ENCODE measurements around the gene MYCBPAP.
"Not testable (repeated sequence)": the region's sequence is repeated elsewhere in the genome, so short reads cannot be mapped to it uniquely, and the experiment has no call there.

Gene MYCBPAP

DNA sequence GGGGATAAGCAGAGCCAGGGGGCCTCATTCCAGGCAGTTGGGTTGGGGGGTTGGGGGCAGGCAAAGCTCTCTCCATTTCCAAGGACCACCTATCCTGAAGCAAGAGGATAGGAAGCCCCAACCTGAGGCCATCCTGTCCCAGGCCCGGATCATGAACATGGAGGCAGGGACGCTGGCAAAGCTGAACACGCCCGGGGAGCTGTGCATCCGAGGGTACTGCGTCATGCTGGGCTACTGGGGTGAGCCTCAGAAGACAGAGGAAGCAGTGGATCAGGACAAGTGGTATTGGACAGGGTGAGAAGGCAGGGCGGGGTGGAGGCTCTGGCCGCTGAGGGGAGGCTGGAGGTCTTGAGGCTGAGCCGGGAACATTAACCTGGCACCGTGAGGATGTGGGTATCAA is 36.0 kb upstream of the MYCBPAP start:
- no peak for DNase-seq

- not testable (repeated sequence) for DNase-seq
Observed at GRCh38 chr17:50472761-50473161, 35.5 kb upstream of the MYCBPAP start.

DNA sequence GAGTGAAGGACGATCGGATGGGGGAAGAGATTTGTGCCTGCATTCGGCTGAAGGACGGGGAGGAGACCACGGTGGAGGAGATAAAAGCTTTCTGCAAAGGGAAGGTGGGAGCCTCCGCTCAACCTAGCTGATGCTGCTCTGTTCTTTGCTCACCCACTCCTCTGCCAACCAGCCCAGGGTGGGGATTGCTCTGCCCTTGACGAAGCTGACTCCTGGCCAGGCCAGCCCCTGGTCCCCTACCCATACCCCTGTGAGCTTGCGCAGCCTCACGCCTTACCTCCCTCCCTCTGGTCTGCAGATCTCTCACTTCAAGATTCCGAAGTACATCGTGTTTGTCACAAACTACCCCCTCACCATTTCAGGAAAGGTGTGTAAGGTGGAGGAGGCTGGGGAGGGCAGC is 34.3 kb upstream of the MYCBPAP start:
- DNase-seq, result no peak

DNA sequence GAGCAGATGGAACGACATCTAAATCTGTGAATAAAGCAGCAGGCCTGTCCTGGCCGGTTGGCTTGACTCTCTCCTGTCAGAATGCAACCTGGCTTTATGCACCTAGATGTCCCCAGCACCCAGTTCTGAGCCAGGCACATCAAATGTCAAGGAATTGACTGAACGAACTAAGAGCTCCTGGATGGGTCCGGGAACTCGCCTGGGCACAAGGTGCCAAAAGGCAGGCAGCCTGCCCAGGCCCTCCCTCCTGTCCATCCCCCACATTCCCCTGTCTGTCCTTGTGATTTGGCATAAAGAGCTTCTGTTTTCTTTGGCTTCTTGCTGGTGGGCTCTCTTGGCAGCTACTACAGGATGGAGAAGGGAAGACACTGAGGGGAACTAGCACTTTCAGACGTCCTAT is 33.7 kb upstream of the MYCBPAP start:
- no peak for DNase-seq

GRCh38 chr17:50475362-50475761 is 32.9 kb upstream of the MYCBPAP start:
- no peak for DNase-seq

DNA sequence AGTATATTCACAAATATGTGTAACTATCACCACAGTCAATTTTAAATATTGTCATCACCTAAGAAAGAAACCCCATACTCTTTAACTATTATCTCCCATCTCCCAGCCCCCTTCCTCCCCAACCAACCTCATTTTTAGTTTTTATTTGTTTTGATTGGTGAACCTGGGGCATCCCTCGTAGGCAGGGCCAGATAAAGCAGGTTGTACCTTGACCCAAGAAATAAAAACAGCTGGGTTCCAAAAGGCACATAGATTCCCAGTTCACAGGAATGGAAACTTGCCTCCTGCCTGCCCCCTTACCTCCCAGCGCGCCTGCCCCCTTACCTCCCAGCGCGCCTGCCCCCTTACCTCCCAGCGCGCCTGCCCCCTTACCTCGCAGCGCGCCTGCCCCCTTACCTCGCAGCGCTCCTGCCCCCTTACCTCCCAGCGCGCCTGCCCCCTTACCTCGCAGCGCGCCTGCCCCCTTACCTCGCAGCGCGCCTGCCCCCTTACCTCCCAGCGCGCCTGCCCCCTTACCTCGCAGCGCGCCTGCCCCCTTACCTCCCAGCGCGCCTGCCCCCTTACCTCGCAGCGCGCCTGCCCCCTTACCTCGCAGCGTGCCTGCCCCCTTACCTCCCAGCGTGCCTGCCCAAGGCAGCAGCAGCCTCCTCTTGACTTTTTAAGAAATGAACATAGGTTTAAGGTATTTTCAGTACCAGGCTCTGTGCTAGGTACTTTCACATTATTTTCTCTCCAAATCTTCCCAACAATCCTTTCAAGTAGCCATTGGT is 32.3 kb upstream of the MYCBPAP start:
- not testable (repeated sequence) for DNase-seq

DNA sequence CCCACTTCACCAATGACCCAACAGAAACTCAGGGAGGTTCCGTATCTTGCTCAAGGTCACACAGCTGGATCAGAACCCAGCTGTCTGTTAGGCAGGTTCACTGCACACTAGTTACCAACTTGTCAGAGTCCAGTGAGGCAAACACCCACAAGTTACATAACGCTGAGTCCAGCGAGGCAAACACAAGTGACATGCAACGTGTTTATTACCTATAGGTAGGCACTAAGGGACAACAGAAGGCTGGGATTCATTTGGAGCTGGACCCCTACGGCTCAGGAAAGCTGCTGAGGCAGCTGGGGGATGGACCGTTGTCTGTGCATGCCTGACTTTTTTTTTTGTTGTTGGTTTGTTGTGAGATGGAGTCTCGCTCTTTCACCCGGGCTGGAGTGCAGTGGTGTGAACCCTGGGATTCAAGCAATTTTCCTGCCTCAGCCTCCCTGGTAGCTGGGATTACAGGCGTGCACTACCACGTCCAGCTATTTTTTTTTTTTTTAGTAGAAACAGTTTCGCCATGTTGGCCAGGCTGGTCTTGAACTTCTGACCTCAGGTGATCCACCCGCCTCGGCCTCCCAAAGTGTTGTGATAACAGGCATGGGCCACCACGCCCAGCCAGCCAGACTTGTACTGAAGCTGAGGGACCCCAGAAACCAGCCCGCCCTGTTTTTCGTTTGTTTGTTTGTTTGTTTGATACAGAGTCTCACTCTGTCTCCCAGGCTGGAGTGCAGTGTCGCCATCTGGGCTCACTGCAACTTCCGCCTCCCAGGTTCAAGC is 31.5 kb upstream of the MYCBPAP start:
- no peak for DNase-seq

DNA sequence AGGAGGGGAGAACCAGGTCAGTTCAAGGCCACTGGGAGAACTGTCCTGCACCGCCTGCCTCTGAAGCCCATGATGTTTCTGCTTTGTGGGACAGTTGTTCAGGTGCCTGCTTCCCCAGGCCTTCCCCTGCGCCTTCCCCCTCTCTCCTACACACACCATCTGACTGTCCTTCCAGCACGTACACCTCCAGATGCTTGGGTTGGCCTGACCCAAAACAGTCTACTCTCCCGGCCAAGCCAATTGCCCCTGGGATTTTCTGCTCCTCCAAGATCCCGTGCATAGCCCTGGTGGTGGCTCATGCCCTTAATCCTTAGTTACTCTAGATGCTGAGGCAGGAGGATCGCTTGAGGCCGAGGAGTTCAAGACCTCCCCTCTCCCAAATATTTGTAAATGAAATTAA is 30.3 kb upstream of the MYCBPAP start:
- no peak for DNase-seq

DNA sequence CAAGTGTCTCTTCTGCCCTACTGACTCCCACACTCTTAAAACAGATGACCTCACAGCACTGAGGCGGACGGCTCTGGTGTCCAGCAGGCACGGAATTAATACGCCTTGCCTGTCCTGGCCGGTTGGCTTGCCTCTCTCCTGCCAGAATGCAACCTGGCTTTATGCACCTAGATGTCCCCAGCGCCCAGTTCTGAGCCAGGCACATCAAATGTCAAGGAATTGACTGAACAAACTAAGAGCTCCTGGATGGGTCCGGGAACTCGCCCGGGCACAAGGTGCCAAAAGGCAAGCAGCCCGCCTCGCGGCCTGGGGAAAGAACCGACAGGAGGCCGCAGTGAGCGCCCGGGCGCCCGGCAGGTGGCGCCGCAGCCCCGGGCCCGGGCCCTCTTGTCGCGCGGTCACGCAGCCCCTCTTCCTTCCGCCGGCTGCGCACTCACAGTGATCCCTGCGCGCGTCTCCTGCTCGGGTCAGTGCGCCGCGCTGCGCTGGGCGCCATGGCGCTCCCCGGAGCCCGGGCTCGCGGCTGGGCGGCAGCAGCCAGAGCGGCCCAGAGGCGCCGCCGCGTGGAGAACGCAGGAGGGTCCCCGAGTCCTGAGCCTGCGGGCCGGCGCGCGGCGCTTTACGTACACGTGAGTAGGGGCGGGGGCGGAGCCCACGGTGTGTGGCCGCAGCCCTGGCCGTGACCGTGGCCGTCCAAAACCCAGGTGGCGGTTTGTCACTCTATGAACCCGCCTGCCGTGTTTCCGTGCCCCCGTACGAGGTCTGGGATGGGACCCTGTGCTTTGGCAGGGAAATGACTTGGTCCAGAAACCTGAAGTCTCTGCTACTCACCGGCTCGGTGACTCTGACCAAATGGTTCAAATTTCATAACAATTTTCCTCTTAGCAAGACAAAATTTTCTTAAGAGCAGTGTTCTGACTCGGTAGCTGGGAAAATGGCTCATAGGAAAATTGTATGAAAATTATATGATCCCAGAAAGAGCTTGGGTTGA is 29.6 kb upstream of the MYCBPAP start, which contains the start of gene RSAD1:
Gene RSAD1 (plus strand): TSS at position 470 of the 991 bp plus-strand sequence. CDS start 25 bp downstream, at position 495.
- peak; percentile 54 for DNase-seq

DNA sequence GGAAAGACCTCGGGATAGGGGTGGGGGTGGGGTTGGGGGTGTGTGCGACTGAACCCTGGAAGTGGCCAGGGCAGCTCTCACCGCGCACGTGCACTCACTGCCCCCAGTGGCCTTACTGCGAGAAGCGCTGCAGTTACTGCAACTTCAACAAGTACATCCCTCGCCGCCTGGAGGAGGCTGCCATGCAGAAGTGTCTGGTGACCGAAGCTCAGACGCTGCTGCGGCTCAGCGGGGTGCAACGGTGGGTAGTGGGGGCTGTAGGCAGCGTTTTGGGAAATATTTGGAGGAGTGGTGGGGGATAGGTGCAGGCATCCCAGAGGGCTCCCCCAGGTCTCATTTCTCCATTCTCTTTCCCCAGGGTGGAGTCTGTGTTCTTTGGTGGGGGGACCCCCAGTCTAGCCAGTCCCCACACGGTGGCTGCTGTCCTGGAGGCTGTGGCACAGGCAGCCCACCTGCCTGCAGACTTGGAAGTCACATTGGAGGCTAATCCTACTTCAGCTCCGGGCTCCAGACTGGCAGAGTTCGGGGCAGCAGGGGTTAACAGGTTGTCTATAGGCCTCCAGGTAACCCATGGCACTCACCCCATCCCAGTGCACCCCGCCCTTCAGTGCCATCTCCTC is 28.6 kb upstream of the MYCBPAP start:
- DNase-seq, result peak; percentile 36

- DNase-seq, result no peak
Observed at GRCh38 chr17:50480142-50480764, 28.0 kb upstream of the MYCBPAP start.

DNA sequence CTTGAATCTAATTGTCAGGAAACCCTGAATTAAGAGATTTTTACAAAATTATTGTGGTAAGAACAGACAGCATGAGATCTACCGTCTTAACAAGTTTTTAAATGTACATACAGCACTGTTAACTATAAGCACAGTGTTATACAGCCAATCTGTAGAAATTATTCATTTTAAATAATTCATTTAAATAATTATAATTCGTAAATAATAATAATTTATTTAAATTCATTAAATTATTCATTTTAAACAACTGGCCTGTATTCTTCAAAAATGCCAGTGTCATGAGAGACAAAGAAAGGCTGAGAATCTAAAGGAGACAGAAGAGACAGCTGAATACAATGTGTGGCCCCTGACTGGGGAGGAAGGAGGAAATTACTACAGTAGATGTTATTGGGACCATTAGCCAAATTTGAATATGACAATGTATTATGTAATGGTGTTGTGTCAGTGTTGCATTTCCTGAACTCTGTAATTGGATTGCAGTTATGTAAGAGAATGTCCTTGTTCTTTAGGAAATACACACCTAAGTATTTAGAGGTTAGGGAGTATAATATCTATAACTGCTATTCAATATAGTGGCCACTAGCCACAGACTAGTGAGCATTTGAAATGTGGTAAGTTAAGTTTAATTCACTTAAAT is 27.3 kb upstream of the MYCBPAP start:
- DNase-seq, result no peak

GRCh38 chr17:50481648-50482047 is 26.6 kb upstream of the MYCBPAP start:
- DNase-seq, result no peak

DNA sequence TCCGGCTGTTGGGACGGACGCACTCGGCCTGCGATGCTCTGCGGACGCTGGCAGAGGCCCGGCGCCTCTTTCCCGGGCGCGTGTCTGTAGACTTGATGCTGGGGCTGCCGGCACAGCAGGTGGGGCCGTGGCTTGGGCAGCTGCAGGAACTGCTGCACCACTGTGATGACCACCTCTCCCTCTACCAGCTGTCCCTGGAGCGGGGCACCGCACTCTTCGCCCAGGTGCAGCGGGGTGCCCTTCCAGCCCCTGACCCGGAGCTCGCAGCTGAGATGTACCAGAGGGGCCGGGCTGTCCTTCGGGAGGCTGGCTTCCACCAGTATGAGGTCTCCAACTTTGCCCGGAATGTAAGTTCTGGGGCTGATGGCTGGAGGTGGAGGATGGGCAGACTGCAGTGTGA is 26.1 kb upstream of the MYCBPAP start:
- no peak for DNase-seq

- peak; percentile 10 for DNase-seq
Observed at GRCh38 chr17:50482516-50482915, 25.7 kb upstream of the MYCBPAP start.

- no peak for DNase-seq
Observed at GRCh38 chr17:50483266-50483665, 25.0 kb upstream of the MYCBPAP start.

DNA sequence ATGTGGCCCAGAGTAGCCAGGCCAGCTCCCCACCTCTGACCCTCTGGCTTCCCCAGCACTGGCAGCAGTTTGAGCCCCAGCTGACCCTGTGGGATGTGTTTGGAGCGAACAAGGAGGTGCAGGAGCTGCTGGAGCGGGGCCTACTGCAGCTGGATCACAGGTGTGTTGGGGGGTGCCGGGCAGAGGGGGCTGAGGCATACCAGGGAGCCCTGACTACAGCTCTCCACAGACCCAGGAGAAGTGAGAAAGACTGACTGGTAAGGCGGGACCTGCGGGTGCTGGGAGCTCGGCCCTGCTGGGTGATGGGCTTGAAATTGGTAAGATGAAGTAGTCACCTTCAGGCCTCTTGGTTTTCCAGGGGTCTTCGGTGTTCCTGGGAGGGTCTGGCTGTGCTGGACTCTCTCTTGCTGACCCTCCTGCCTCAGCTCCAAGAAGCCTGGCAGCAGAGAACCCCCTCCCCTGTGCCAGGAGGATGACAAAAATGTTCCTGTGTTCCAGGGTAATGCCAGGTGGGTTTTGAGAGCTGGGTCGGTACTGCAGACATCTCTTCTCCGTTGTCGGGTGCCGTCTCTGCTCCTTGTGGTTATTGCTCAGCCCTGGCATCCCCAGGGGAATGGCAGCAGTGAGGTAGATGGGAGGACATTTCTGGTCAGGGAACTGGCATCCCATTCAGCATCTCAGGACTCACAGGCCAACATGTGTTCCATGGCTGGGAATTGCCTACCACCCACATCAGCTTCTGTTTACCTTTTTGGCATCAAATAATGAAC is 23.7 kb upstream of the MYCBPAP start:
- no peak for DNase-seq

DNA sequence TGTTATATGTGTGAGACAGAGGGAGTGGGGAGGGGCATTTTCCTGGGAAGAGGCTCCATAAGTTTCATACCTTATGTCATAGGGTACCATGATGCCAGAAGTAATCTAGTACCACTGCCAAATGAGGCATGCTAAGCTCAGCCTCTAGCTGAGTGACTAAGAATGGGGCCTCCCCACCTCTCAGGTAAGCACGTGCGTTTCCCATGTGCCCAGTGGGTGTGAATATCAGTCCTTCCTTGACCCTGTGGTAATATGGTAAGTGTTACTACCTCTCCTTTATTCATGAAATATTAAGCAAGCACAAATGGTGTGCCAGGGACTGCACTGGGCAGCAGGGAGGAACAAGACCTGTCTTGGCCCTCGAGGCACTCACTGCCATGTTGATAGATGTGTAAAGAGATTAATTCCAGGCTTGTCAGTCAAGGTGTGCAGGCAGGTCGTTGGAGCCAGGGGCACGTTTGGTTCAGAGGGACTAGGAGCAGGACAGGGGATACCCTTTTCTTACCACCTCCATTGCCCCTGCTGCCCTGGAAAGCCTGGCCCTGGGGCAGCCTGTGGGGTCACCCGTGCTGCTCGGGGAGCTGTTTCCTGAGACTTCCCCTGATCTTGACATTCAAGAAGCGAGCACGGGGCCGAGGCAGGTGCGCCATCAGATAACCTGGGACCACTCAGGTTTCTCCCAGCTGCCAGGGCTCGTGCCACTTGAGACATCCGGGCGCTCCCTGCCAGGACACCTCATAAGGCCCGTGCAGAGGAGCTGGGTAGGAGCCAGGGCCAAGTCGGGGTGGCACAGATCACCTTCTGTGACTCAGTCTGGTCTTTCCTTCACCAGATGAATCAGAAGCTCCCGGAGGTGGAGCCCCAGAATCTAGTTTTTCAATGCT is 20.8 kb upstream of the MYCBPAP start:
- no peak for DNase-seq

DNA sequence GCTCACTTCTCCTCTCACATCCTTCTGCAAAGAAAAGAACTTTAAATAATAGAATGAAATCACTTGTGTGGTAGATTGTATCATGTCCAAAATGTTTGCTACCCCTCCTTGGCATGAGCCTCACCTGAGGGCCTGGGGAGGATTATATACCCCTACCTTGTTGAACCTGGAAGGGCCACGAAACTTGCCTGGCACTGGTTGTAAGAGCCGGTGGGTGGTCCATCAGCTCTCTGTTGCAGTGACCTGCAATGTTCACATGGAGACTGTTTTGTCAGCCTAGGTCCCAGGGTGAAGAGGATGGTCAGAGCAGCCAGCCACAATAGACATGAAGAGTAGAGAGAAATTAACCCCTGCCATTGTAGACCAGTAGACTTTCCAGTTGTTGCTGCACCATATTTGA is 19.4 kb upstream of the MYCBPAP start:
- DNase-seq, result no peak

- no peak for DNase-seq
Observed at GRCh38 chr17:50491505-50491904, 16.7 kb upstream of the MYCBPAP start.

All from NCI-H1048 (cell line).